Endothelial cell (in vitro differentiated cells): ENCODE results near the gene FOSL1. TPM values are rescaled to one million over a fixed set of nuclear protein-coding genes. Genes with fewer than 3 reads are reported as not detected.

Experiments
- DNase-seq: peaks from one replicate; pipeline ENCODE4 v3.0.0; 2021; ENCODE audit warnings: low spot score
- H3K27ac Mint-ChIP-seq: one replicate; pipeline ENCODE4 v1.8.0; 2021; ENCODE audit warnings: mixed read lengths, inconsistent platforms; ENCODE audit not compliant: unreplicated experiment
- H3K27me3 Mint-ChIP-seq: one replicate; pipeline ENCODE4 v1.8.0; 2021; ENCODE audit warnings: mild to moderate bottlenecking, moderate library complexity, mixed read lengths, inconsistent platforms; ENCODE audit not compliant: unreplicated experiment
- H3K36me3 Mint-ChIP-seq: one replicate; pipeline ENCODE4 v1.8.0; 2021; ENCODE audit warnings: mild to moderate bottlenecking, low read depth, mixed read lengths, inconsistent platforms; ENCODE audit not compliant: unreplicated experiment
- H3K4me1 Mint-ChIP-seq: one replicate; pipeline ENCODE4 v1.8.0; 2021; ENCODE audit warnings: mild to moderate bottlenecking, mixed read lengths, inconsistent platforms; ENCODE audit not compliant: unreplicated experiment
- H3K4me3 Mint-ChIP-seq: one replicate; pipeline ENCODE4 v1.8.0; 2021; ENCODE audit warnings: mild to moderate bottlenecking, mixed read lengths, inconsistent platforms; ENCODE audit not compliant: unreplicated experiment
- H3K9me3 Mint-ChIP-seq: one replicate; pipeline ENCODE4 v1.8.0; 2021; ENCODE audit warnings: mixed read lengths, inconsistent platforms; ENCODE audit not compliant: unreplicated experiment
- CTCF ChIP-seq: fragments of 200-600 bp; sonication (generic); IDR thresholded peaks from one replicate; pipeline ENCODE4 v1.5.0; 2021; ENCODE audit warnings: antibody characterized with exemption; ENCODE audit not compliant: unreplicated experiment
- total RNA-seq: library from RNA; stranded (reverse); fragmentation: NEBNext Ultra II Directional; extraction: Animal tissue kit (Norgen Biotek cat#: 25700); gene quantifications from one replicate; pipeline ENCODE4 v1.2.1, GENCODE V29; 2021; ENCODE audit not compliant: unreplicated experiment

The FOSL1 gene
- total RNA-seq, 1 donor from 2014 or later = 1.3 TPM

GRCh38 chr11:65871811-65872548 lies 28.2 kb downstream of the FOSL1 start:
- Mint-ChIP-seq H3K36me3 (peaks cover 18% of the 10 kb centered on the region), H3K27me3 (peaks cover 33% of the 10 kb centered on the region), H3K9me3 (no peaks in the 10 kb centered on the region), H3K4me1 (peaks cover 43% of the 10 kb centered on the region), H3K4me3 (peak overlapping the region; percentile 92), H3K27ac (peak overlapping the region; percentile 61)
- TF ChIP-seq CTCF = no peak
- DNase-seq = peak; percentile 56

- Mint-ChIP-seq H3K27ac (peak overlapping the region; percentile 80), H3K9me3 (no peaks in the 10 kb centered on the region), H3K36me3 (peaks cover 18% of the 10 kb centered on the region), H3K4me3 (peak overlapping the region; percentile 92), H3K4me1 (peaks cover 43% of the 10 kb centered on the region), H3K27me3 (peaks cover 27% of the 10 kb centered on the region)
- no peak for DNase-seq
- no peak for TF ChIP-seq CTCF
Measured at GRCh38 chr11:65870706-65871681, 29.2 kb downstream of the FOSL1 start.

GRCh38 chr11:65870307-65870658 lies 29.9 kb downstream of the FOSL1 start:
- Mint-ChIP-seq H3K27me3 (peaks cover 27% of the 10 kb centered on the region), H3K9me3 (no peaks in the 10 kb centered on the region), H3K27ac (peak overlapping the region; percentile 80), H3K4me1 (peaks cover 43% of the 10 kb centered on the region), H3K36me3 (peaks cover 20% of the 10 kb centered on the region), H3K4me3 (peak overlapping the region; percentile 85)
- no peak for DNase-seq
- no peak for TF ChIP-seq CTCF

GRCh38 chr11:65869643-65870306 lies 30.4 kb downstream of the FOSL1 start:
- H3K27me3 Mint-ChIP-seq = peaks cover 27% of the 10 kb centered on the region

More at GRCh38 chr11:65869643-65870306, 30.4 kb downstream of the FOSL1 start:
- Mint-ChIP-seq H3K36me3 (peaks cover 24% of the 10 kb centered on the region), H3K4me3 (peak overlapping the region; percentile 85), H3K9me3 (no peaks in the 10 kb centered on the region), H3K27ac (no peak overlapping the region), H3K4me1 (peaks cover 43% of the 10 kb centered on the region)
- TF ChIP-seq CTCF = no peak
- no peak for DNase-seq
